NK-92 treated with Interleukin-12 subunit alpha and Interleukin-12 subunit beta, amount 100 ng/mL, for 24 hours (cell line): ENCODE data around the gene SLX4.

ENCODE experiments used
- DNase-seq: peaks from one replicate; lab custom pipeline; 2025; lab: John Stamatoyannopoulos, UW

SLX4 gene

GRCh38 chr16:3598236-3598635, 13.2 kb downstream of the SLX4 start:
- no peak for DNase-seq

DNA sequence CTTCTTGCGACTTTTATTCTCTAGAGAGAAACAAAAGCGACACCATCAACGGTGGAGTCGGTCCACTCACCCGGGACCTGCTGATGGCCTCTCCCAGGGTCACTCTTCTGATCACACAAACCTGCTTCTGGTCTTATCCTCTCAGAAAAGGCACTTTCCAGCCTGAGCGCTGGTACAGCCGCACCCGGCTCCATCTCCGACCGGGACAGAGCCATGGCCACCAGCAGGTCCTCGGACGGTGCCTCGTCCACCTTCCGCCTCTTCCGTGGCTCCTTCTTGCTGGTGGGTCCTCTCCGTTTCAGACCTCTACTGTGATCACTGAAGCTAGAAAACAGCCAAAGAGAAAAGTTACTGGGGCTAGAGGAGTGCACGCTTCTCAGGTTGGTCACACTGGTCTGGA, 13.7 kb downstream of the SLX4 start:
- DNase-seq = no peak

DNA sequence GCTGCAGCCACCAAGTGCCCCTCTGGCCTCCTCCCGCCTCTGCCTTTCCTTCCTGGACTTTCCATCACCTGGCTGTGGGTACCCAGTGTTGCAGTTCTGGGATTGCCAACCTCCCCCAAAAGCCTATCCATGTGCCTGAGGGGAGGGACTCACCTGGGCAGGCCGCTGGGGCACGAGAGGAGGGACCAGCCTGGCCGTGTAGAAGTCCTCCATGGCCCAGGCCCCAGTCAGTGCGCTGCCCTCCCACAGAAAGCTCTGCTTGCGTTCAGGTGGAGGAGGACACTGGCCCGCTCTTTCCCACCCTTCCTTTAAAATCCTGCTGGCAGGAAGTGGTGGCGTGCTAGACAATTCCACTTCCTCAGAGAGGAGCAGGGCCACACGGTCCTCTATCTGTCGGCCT, 14.2 kb downstream of the SLX4 start:
- no peak for DNase-seq

- DNase-seq = no peak
Measured at GRCh38 chr16:3596101-3596861, 15.1 kb downstream of the SLX4 start.

GRCh38 chr16:3595521-3596021, 15.8 kb downstream of the SLX4 start:
- DNase-seq = no peak

- no peak for DNase-seq
Measured at GRCh38 chr16:3595110-3595486, 16.3 kb downstream of the SLX4 start.

DNA sequence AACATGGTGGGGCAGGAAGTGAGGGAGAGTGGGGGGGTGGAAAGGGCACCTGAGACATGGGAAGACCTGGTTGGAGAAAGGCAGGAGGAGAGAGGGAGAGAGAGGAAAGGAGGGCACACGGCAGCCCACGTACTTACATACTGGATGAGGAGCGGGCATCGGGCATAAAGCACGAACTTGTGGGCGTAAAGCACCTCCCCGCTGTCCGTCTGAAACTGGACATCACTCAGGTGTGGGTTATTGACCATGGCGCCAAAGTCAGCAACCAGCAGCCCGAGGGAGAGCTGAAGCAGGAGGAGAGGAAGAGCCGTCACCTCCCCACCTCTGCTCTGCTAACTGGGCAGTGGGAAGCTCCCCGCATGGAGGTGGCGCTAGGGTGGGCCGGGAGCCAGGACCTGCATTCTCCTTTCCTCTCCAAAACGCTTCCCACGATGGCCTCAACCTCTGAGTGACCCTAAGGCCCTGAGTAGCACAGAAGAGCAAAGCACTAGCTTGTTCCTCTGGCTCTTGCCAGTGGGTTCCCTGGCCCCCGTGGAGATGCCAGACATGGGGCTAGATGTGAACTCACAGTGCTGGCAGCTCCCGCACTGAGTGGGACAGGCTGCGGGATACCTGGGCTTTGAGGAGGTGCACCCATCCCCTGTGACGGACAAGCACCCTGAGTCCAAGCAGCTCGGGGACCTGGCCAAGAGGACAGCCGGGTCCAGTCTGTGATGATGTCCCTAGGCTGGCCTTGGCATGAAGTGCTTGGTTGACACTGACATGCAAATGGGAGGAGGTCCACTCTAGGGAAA, 16.9 kb downstream of the SLX4 start:
- no peak for DNase-seq

GRCh38 chr16:3592559-3592958, 18.8 kb downstream of the SLX4 start:
- DNase-seq = no peak

- DNase-seq = no peak
Measured at GRCh38 chr16:3591991-3592390, 19.4 kb downstream of the SLX4 start.

- DNase-seq = no peak
Measured at GRCh38 chr16:3591436-3591803, 20.0 kb downstream of the SLX4 start.

DNA sequence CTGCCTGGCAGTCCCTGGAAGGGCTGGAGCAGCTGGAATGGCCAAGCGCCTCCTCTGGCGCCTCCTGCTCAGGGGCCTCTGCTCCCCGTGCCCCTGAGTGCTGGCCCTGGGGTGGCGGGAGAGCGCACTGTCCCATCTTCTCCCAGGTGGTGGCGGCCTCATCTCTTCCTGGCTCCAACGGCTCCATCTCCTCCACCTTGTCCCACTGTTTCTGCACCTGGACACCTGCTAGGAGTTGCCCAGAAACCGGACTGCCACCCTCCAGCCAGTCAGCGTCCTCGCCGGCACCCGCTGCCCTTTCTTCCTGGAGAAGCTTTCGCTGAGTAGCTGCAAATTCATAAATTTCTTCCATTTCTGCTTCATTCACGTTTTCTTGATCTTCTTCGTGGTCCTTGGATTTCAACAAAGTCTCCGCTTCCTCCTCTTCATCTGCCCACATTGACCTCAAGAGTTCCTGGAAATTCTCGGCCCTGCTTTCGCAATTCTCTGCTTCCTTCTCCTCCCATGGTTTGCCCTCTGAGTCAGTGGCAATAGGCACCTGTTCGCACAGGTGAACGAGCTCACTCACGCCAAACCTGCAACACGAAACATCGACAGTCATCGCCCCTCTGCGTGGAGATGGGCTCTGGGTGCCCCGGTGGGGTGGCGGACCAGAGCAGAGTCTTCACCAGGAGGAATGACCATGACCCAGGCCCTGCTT, 20.5 kb downstream of the SLX4 start:
- no peak for DNase-seq

DNA sequence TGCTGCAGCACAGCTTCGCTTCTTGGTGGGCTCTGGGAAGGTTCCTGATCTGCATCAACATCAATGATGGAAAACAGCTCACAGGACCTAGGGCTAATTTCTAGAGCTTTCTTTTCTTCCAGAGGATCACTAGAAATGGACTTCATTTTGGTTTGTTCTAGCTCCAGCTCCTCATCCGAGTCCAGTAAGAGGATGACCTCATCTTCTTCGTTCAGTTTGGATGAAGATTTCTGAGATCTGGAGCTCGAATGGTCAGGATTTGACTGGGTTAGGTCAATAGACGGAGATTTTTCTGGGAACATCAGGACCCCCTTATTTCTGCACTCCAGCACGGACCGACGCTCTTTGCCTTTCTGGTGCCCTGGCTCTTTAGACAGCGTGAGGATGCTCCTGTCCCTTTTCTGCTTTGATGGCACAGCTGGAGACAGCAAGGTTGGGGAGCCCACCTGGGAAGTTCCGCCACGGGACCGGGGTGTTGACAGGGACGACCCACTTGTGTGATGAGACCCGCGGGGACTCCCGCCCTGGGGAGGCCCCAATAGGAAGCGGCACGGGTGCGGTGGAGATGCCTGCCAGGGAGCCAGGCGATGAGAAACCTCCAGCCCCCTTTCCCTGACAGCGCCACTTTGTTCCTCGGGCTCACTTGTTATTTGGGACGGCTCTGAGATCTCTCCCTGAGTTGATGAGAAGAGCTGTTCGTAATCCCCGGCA, 21.3 kb downstream of the SLX4 start:
- no peak for DNase-seq

- no peak for DNase-seq
Measured at GRCh38 chr16:3589441-3589921, 21.9 kb downstream of the SLX4 start.

- no peak for DNase-seq
Measured at GRCh38 chr16:3589001-3589400, 22.4 kb downstream of the SLX4 start.

GRCh38 chr16:3587547-3588110, 23.8 kb downstream of the SLX4 start:
- DNase-seq = no peak

- DNase-seq = no peak
Measured at GRCh38 chr16:3584412-3584811, 27.0 kb downstream of the SLX4 start.

GRCh38 chr16:3583303-3584038, 27.9 kb downstream of the SLX4 start:
- no peak for DNase-seq

DNA sequence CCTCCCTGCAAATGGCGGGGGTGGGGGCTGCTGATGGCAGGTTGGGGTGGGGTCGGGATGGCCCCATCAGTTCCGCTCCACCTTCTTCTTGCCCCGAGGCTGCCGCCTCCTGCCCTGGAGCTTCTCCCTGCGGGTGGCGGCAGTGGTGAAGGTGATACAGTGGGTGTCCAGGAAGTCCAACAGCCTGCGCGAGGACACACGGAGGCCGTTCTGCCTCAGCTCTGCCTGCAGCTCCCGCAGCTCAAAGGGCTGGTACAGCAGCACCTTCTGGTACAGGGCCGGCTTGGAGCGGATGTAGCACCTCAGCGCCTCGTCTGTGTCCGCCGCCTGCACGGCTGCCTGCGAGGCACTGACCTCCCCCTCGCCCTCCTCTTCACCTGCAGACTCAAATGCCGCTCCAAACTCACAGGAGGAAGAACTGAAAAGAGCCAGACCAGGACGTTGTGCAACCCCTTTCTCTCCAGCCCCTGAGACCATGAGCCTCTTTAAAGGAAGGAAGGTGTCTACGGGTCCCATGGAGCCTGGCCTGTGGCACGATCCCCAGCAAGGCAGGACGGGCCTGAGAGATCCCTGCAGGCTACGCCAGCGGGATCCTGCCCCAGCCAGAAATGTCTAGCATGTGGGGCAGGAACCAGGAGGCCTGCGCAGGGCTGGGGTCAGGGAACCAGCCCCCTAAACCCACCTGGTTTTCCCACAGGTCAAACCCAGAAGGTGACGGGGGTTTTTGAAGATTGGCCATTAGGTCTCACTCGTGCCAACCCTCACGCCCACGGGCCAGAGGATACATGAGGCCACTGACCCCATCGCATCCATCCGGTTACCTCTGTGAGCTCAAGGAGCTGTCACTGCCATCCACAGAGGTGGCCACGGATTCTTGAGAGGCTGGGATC, 28.9 kb downstream of the SLX4 start:
- DNase-seq = no peak

DNA sequence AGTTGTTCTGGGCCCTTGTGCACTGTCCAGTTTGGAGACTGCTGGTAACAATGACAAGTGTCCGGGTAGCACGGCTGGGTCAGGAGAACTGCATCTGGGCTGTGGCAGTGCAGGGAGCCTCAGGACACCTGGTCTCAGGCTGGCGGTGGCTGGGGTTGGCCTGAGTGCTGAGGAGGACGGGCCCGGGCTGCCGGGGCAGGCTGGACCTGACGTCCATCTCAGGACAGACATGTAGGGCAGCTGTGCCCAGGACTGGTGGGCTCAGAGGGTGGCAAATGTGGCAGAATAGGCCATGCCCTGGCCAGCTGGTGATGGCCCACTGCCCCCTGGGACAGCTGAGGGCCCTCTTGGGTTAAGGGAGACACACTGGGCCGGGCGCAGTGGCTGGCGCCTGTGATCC, 30.0 kb downstream of the SLX4 start:
- no peak for DNase-seq

GRCh38 chr16:3580686-3581085, 30.7 kb downstream of the SLX4 start:
- no peak for DNase-seq
